ENCODE measurements around the gene GPRIN3.
"Not testable (repeated sequence)": the region's sequence is repeated elsewhere in the genome, so short reads cannot be mapped to it uniquely, and the experiment has no call there.

GPRIN3 gene

DNA sequence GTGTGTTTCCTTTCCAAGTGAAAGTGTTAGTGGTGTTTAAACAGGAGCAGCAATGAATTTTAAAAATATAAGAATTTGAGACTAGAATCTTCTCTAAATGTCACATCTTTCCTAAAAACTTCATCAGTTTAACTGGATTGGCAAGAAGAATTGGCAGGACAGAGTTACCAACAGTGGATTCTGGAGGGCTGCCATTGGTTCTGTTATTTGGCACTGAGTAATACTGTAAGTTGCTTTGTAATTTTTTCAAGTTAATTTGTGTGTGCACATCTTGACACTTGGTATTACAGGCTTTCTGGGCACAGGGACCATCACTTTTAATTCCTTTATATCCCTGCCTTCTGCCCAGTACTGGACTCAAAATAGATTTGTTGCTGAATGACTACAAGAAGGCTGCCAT, 4.5 kb upstream of the GPRIN3 start:
- no peak for DNase-seq (ENCODE audit: low read depth in 2 of 2)

DNA sequence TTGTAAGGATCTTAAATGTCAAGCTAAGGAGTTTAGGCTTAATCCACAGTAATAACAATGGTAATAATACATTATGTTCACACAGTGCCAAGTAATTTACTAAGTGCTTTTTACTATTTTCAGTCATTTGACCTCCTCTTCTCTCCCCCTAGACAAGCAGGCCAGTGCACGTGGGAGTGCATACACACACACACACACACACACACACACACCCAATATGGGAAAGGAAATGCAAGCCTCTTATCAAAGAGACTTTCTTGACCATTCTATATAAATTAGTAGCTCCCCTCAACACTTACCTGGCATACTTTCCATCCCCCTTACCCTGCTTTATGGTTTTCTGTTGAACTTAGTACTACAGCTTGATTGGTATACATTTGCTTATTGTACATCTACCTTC, 3.8 kb upstream of the GPRIN3 start:
- DNase-seq (ENCODE audit: low read depth in 2 of 2) = no peak

DNA sequence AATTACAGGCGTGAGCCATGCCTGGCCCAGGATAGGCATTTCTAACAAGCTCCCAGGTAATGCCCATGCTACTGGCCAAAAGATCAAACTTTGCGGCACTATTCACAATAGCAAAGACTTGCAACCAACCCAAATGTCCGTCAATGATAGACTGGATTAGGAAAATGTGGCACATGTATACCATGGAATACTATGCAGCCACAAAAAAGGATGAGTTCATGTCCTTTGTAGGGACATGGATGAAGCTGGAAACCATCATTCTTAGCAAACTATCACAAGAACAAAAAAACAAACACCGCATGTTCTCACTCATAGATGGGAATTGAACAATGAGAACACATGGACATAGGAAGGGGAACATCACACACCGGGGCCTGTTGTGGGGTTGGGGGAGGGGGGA, 1.6 kb upstream of the GPRIN3 start:
- not testable (repeated sequence) for DNase-seq (ENCODE audit: low read depth in 2 of 2)

DNA sequence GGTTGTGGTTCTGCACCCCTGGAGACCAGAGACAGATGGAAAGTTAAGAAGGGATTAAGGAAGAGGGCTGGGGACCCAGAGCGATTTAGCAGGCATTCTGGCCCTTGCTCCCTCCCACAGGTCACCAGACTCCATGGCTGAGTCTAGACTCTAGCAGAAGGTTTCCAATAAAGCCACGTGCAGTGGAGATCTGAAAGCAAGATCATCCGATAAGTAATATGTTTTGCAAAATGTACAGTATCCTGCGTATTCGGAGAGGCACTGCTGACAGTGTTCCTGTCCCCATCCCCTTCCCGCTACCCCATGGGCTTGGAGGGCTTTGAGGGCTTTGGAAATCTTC, 531 bp upstream of the GPRIN3 start:
- no peak for DNase-seq (ENCODE audit: low read depth in 2 of 2)

DNA sequence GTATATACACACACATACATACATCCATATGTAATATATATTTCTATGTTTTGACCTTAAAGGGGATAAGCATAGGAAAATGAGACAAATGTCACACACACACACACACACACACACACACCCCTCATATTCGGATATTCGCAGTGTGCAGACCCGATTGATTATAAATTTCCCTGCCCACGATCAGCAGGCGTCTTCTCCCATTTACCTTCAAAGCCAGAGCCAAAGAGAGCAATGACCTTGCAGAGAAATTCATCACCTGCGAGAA, 488 bp downstream of the GPRIN3 start:
- no peak for DNase-seq (ENCODE audit: low read depth in 2 of 2)

DNA sequence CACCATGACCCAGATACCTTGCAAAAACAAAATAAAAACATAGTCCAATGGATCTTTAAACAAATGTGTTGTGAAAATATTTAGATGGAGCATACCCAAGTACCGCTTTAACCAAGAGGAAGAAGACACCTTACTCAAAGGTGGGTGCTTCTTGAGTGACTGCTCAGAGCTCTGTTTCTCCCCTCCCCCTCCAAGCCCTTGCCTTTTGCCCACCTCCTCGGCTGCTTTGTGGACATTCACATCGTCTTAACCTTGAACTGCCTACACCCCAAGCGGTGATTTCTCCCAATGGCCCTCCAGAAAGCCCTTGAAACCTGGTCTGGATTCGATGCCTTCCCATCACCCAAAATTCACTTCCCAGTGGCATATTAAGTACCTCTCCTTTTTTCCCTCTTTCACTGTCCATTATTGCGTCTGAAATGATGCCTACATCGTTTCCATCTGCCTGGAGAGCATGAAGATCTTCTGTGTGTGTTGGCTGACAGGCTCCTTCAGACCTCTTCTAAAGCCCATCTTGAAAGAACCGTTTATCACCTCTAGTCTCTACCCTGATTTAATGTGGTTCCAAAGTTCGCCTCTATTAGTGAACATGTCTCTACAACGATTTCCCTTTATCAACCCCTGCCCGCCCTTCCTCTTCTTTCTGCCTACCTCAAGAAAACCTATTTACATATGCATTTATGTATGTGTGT, 968 bp downstream of the GPRIN3 start:
- no peak for DNase-seq (ENCODE audit: low read depth in 2 of 2)

DNA sequence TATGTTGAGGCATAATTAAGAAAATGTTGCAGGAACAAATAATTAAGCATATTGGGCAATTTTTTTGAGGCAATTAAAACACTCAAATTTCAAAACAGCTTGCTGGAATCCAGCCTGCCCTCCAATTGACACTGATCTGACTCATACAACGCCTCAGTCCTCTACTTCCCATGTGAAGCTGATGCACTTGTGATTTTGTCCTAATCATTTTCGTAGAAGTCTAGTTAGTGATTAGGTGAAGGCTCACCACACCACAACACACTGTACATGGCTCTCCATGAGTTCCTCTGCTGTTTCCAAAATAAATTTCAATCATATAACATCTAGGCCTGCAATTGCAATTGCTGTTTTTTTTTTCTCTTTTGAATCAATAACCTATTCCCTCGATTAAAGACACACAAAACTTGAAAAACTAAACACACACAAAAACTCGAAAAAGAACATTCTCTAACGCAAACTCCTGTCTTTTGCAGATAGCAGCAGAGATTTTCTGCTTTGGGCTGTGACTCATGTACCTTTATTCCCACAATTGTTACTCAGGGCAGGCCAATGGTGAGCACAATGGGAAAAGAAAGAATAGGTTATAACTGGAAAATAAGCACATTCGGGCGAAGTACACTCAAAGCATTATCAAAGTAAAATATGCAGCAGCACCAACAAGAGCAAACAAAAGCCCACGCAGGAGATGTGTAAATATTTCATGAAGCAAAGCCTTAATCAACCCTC, 1.7 kb downstream of the GPRIN3 start:
- no peak for DNase-seq (ENCODE audit: low read depth in 2 of 2)

DNA sequence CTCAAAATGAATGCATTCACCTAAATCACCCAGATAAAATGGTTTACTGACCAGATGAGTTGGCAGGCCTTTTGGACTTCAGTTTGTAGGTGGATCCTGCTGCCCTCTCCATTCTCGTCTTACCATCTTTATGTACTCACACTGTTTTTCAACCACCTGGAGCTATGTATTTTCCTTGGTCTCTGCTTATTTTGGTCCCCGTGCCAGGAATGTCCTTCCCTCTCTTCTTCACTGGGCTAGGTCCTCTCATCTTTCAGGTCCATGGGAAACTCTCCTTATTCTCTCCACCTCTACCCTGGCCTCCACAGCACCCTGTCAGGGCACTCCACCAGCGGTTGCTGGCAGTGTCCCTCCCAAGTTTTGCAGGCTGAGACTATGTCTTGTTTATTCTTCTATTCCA, 2.6 kb downstream of the GPRIN3 start:
- DNase-seq (ENCODE audit: low read depth in 2 of 2) = no peak

DNA sequence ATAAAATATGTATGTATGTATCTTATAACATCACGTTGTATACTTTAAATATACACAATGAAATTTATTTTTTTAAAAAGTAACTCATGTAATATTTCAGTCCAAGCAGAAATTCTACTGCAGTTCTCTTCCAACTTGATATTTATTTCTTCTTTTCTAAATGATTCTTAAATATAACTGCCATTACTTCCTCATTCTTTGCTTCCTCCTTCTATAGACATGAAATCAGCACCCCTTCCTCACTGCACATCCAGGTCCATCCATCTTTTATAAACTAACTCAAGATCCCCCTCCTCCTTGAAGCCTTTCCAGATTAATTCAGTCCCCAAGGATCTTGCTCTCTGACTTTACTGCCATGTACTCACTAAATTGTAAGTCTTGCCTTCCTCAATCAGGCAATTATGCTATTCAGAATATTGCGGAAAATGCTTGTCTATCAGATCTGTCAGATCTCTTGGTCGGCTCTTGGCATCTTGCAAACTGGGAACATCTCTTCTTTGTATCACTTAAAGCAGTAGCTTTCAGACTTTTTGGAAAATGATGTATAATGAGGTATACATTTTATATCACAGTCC, 3.7 kb downstream of the GPRIN3 start:
- no peak for DNase-seq (ENCODE audit: low read depth in 2 of 2)

DNA sequence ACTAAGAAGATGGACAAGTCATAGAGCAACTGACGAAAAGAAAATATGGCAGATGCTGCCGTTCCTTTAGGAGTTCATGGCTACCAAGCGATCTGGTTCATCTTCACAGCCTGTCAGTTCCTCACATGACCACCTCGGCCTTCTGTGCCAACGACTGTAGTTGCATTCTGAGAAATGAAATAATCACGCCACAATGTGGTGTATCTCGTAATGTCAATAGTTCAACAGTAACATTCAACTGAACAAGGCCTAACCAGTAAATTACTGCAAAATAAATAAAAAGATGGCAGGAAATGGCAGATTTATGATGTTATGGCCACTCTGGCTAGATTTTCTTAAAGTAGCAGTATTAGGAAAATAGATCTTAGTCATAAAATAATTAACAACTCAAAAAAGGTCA, 4.4 kb downstream of the GPRIN3 start:
- DNase-seq (ENCODE audit: low read depth in 2 of 2) = no peak

DNA sequence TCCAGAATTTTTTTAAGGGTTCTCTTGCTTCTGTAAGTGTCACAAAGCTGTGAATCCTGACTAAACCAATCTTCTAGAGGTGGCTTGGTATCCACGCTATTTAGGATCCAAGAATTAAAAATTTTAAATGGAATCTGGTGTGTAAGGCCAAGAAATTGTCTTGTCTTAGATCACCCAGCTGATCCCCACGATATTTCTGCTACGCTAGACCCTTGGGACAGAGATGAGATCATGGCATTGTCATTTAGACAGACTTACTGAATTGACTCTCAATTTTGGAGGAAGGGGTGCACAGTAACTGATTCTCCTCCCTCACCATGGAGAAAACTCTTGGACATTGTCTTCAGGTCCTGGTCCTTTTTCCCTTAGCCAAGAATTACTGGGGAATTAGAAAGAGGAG, 5.7 kb downstream of the GPRIN3 start:
- DNase-seq (ENCODE audit: low read depth in 2 of 2) = no peak

DNA sequence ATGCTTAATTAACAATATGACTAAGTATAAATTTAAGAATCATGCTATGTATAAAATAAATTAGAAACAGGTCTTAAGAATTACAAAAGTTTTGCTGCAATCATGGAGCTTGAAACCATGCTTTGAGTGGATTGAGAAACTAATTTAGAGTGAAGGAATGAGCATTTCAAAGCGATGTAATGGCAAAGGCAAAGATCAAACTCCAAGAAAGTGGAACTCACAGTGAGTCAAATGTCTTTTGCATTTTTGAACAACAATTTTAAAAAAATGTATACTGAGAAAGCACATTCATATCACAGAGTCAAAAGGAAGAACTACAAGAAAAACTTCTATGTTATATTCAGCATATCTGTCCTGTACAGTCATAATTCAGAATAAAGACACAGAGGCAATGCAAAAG, 6.6 kb downstream of the GPRIN3 start:
- DNase-seq (ENCODE audit: low read depth in 2 of 2) = no peak

DNA sequence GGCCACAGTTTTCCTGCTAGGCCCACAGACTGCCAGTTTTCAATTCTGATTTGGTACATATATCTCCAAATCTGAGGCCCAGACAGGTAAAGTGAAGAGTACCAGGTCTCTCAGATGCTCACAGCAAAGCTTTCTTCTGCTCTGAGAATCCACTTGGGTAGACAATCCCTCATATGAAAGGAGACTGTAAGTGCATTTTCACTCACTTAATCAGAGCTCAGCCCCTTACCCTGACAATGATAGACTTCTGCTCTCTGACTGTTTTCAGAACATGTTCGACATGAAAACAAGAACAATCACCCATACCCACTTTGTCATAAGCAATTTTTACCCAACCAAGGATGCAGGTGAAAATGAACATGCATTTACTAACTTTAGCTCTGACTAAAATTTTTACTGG, 7.1 kb downstream of the GPRIN3 start:
- DNase-seq (ENCODE audit: low read depth in 2 of 2) = no peak

DNA sequence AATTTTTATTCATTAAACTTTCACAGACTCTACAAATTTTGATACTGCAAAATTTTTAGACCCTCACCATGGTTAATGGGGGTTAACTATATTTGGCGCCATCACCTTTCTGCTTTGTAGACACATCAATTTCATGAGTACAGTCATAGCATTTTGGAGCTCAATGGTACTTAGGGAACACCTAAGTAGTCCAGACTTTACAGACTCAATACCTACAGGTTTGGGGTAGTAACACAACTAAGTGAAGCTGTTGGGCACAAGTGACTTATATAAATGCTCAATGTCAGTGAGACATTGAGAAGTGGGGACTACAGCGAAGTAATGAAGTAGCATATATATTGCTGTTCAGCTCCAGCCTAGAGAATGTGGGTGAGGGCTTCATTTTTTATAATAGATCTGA, 7.5 kb downstream of the GPRIN3 start:
- no peak for DNase-seq (ENCODE audit: low read depth in 2 of 2)

DNA sequence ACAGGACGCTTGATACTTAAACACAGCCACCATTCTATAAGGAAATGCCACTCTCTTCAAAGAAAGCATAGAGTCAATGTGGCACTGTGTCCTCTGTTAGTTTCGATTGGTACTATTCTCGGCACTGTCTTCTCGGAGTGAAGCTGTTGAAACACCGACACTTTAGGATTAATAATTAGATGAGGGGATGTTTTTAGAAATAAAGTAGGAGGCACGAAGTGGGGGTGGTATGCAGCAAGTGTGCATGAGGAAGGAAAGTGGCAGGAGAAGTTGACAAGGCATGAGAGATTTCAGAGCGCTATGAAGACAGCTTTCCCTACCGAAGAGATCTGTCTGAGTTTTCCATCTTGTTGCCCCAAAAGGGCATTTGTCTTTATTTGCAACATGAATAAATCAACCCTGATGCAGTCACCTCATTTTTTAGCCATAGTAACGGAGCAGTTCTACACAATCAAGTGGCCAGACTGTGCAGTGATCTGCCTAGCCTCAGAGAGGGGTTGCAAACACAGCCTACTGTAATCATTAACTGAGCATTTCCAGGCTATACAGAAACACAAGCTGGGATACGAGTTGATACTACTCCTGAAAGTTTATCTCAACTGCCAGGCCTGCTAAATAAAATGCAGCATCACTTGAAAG, 8.3 kb downstream of the GPRIN3 start:
- DNase-seq (ENCODE audit: low read depth in 2 of 2) = no peak

DNA sequence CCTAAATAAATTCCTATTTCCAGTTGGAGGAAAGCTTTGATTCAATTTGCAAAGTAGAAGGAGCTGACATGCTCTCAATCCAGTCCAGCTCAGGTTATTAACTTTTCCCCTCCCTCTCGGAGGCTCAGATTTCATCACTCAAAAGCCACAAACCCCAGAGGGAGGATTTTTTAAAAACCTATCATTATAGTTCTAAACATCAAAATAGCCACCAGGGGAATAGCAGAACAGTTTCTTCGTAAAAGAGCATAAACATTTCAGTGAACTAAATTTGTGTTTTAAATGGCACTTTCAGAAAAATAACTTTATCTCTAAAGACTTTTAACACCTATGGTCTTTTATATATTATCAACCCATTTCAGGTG, 8.8 kb downstream of the GPRIN3 start:
- no peak for DNase-seq (ENCODE audit: low read depth in 2 of 2)

DNA sequence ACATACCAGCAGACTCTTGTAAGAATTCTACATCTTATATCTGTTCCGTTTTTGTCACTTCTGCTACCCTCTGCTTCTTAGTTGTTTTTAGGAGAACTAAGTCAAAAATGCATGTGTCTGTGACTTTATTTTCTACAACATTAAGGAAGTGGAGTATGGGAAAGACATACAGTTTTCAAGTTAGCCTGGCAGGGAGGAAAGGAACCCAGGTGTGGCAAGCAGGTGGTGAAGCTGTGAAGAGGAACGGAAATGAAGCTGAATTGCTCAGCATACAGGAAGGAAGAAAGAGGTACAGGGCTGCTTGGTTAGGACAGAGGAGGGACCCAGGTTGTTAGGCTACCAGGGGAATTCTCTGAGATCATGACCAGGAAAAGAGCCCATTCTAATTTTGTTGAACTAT, 9.4 kb downstream of the GPRIN3 start:
- DNase-seq (ENCODE audit: low read depth in 2 of 2) = no peak

DNA sequence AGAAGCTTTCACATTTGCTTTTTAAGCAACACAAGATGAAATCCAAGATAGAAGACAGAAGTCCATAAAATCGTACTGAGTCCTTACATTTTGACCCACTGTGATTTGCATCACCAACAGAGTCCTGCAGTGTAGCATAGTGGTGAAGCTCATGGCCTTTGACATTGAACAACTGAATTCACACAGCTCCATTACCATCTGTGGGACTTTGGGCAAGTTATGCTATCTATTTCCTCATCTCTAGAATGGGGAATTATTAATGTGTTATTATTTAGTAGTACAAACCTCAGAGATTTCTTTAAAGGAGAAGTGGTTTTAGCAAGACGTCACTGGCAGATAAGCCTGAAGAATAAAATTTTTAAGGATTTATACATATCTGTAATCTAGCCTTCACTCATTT, 10.7 kb downstream of the GPRIN3 start:
- no peak for DNase-seq (ENCODE audit: low read depth in 2 of 2)

DNA sequence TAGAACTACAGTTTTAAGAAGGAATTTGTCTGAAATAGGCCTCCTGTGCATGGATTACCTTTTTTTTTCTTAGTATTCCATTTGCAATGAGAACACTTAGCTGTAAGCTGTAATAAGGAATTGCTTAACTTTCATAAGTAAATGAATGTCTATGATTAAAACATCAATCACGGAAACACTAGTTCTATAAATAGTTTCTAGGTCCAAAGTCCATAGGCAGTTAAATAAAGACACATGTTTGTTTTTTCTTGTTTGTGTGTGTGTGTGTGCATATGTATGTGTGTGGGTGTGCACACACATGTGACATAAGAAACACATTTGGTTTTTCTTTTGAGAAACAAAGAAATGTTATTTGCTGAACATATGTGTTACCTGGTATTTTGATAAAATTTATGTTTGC, 11.2 kb downstream of the GPRIN3 start:
- no peak for DNase-seq (ENCODE audit: low read depth in 2 of 2)

DNA sequence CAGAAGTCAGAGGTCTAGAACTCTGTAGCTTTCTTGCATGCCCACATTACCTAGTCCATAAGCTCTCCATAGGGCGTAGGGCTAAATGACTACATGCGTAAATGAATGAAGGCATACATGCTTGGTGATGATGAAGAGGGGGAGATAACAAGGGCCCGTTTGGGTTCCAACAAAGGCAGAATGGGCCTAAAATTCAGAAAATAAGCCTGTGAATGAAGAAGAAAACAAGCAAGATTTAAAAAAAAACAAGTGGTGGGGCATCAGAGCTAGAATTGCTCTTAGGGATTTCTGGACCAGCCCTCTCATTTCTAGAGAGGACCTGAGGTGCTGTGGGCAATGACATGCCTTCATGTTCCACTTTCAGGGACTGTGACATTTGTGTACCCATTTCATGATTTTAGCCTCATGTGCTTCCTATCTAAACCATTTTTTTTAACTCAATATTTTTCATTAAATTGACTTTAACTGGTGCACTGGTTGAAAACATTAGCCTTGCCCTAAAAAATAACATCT, 12.1 kb downstream of the GPRIN3 start:
- DNase-seq (ENCODE audit: low read depth in 2 of 2) = no peak

DNA sequence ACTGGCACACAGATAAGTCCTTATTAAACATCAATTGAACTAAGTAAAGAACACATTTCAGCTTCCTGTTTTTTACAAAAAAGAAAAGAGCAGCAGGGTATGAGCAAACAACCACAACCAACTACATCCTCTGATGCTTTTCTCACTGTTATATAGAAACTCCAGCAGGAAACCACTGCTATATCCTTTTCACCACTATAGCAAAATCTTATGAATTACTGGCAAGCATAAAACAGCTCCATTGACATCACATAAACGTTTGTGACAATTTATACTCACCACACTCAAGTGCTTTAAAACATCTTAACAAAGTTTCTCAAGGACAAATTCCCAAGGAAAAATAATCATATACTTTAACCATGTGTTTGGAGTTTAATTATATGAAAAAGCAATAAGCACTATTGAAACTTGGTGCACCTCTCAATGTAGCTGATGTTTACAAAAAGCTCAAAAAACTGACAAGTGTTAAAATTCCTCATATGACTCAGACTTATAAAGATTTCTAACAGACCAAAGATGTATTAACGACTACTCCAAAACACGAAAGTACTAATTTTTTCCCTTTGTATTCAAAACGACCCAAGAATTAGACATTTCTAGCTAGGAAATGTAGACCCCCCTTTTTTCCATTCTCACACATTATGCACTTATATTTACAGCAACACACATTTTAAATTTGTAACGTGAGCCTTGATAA, 12.9 kb downstream of the GPRIN3 start:
- DNase-seq (ENCODE audit: low read depth in 2 of 2) = no peak

DNA sequence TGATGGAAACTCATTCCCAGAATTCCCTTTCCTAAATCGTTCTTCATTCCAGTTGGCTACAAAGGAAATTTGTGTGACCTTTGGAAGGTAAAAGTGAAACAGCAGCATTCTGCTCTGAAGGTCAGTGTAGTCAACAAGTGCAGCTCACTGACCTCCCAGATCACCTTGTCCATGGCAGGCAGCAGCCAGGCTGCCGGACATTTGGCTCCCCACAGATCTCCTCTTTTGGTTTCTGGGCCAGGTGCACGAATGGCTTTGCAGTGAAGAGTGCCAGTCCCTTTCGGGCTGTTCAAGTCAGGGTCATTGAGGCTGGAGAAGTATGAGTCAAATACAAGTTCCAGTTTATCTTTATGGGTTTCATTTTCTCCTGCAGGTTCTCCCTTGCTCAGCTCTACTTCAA, 14.3 kb downstream of the GPRIN3 start:
- no peak for DNase-seq (ENCODE audit: low read depth in 2 of 2)

Measured in activated CD4-positive, alpha-beta T cell treated with anti-CD3 and anti-CD28 coated beads for 24 hours (primary cell).